ENCODE measurements around the gene MBOAT7. TPM values are rescaled to one million over a fixed set of nuclear protein-coding genes. Genes with fewer than 3 reads are reported as not detected.

MBOAT7 gene
- total RNA-seq, 1 donor from 2014 or later, result 65.5 TPM

DNA sequence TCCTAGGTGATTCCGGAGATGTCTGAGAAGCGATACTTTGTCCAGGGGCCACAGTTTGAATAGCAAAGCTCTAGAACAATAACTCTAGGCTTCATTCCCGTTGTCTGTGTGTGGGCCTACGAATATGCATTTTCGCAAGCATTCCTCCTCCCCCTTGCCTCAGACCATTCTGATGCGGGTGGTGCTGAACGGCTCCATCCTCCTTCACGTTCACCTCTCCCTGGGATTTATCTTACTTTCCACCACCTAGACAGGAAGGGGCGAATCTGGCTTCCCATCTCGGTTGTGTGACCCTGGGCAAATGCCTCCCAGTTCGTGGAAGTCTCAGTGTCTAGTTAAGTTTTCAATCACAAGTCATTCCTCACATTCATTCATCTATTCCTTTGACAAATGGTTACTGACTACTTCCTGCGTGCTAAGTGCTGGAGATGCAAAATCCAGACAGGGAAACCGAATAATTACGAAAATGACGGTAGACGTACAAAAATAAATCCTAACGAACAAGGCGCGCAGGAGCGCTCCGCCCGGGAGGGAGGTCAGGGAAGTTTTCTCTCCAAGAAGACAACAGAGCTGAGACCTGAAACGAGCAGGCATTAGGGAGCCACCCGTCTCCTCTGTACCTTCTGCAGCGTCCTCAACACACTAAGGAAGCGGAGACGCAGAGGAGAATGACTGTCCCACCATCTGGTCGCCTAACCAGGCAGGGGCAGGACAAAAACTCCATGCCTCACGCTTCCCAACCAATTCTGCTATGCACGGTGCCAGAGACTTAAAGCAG, 53.1 kb downstream of the MBOAT7 start:
- no peak for ATAC-seq

GRCh38 chr19:54133957-54134590, 55.3 kb downstream of the MBOAT7 start:
- Histone ChIP-seq H3K27ac (no peak overlapping the region), H3K4me1 (peaks cover 18% of the 10 kb centered on the region), H3K9me3 (no peaks in the 10 kb centered on the region), H3K36me3 (peaks cover 31% of the 10 kb centered on the region), H3K4me3 (no peak overlapping the region), H3K27me3 (ENCODE audit: low read depth) (no peaks in the 10 kb centered on the region)
- no peak for TF ChIP-seq CTCF (IDR thresholded peaks at IDR 0.05)
- intact Hi-C loops (cut with DNase I), result no loop called here
- no peak for ATAC-seq
- no peak for DNase-seq

More for the DNA sequence above, 53.1 kb downstream of the MBOAT7 start:
- H3K27me3 ChIP-seq (ENCODE audit: low read depth), result no peaks in the 10 kb centered on the region
- H3K9me3 ChIP-seq, result no peaks in the 10 kb centered on the region
- DNase-seq, result no peak
- peaks cover 40% of the 10 kb centered on the region for H3K4me1 ChIP-seq
- intact Hi-C loops (cut with DNase I), result no loop called here
- TF ChIP-seq CTCF (IDR thresholded peaks at IDR 0.05), result no peak
- H3K36me3 ChIP-seq, result peaks cover 22% of the 10 kb centered on the region
- H3K27ac ChIP-seq, result peak overlapping the region; percentile 61
- H3K4me3 ChIP-seq, result peak overlapping the region; percentile 62

GRCh38 chr19:54133312-54133956, 55.9 kb downstream of the MBOAT7 start:
- DNase-seq, result no peak
- Histone ChIP-seq H3K4me1 (peaks cover 12% of the 10 kb centered on the region), H3K36me3 (peaks cover 38% of the 10 kb centered on the region), H3K9me3 (no peaks in the 10 kb centered on the region), H3K27ac (no peak overlapping the region), H3K4me3 (no peak overlapping the region), H3K27me3 (ENCODE audit: low read depth) (no peaks in the 10 kb centered on the region)
- ATAC-seq, result no peak
- TF ChIP-seq CTCF (IDR thresholded peaks at IDR 0.05), result no peak
- intact Hi-C loops (cut with DNase I), result no loop called here

- DNase-seq (no peak), ATAC-seq (no peak)
- H3K4me3 ChIP-seq, result no peak overlapping the region
- intact Hi-C loops (cut with DNase I), result no loop called here
- H3K9me3 ChIP-seq, result no peaks in the 10 kb centered on the region
- no peak for TF ChIP-seq CTCF (IDR thresholded peaks at IDR 0.05)
- peaks cover 76% of the 10 kb centered on the region for H3K36me3 ChIP-seq
- H3K27me3 ChIP-seq (ENCODE audit: low read depth), result no peaks in the 10 kb centered on the region
- H3K4me1 ChIP-seq, result no peaks in the 10 kb centered on the region
- no peak overlapping the region for H3K27ac ChIP-seq
Observed at GRCh38 chr19:54129617-54129996, 59.8 kb downstream of the MBOAT7 start.

DNA sequence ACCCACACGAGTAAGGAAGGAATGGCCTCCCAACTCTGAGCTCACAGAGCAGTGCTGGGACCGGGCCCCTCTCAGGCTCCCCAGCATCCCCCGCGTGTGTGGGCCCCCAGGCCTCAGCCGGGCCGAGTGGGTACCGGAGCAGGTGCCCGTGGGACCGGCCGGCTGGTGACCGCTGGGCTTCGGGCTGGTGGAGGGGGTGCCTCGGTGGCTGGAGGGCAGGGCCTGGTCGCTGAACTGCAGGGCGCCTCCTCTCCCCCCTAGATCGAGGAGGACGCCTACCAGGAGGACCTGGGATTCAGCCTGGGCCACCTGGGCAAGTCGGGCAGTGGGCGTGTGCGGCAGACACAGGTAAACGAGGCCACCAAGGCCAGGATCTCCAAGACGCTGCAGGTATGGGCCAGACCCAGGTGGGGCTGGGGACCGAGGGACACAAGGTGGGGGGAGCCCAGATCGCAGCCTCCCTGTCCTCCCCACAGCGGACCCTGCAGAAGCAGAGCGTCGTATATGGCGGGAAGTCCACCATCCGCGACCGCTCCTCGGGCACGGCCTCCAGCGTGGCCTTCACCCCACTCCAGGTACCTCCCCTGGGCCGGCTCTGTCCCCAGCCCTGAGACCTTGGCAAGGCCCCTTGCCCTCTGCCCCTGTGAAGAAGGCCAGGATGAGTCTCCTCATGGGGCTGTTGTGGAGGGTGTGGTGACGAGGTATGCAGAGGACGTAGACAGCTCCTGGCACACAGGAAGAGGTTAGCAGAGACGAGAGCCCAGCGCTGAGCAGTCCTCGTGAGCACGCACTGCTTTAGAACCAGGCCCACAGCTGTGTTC, 60.4 kb downstream of the MBOAT7 start:
- Histone ChIP-seq H3K36me3 (peaks cover 82% of the 10 kb centered on the region), H3K27ac (no peak overlapping the region), H3K4me3 (no peak overlapping the region), H3K9me3 (no peaks in the 10 kb centered on the region), H3K27me3 (ENCODE audit: low read depth) (no peaks in the 10 kb centered on the region), H3K4me1 (no peaks in the 10 kb centered on the region)
- intact Hi-C loops (cut with DNase I), result no loop called here
- no peak for ATAC-seq
- DNase-seq, result no peak
- TF ChIP-seq CTCF (IDR thresholded peaks at IDR 0.05), result no peak

Data from lower lobe of right lung (tissue), 2 donors.